NCI-H2171 (cell line): ENCODE results near the gene SCAF4.

Experiments used
- DNase-seq: peaks from one replicate; lab custom pipeline; 2025; lab: John Stamatoyannopoulos, UW

The SCAF4 gene

DNA sequence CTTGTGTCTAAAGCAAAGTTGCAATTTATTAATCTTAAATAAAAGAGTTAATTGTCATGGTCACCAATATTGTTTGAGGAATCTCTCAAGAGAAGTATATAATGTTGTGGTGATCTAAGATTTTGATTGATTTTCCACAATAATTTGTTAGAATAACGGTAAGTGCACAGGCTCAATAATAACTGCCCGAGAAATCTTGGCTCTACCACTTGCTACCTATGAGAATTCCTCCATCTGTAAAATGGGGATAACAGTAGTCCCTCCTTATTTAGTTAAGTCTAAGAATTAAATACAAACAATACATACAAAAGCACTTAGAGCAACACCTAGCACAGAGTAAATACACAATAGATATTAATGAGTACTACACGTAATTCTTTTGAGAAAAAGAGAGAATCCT, 18.8 kb downstream of the SCAF4 start:
- DNase-seq = no peak

DNA sequence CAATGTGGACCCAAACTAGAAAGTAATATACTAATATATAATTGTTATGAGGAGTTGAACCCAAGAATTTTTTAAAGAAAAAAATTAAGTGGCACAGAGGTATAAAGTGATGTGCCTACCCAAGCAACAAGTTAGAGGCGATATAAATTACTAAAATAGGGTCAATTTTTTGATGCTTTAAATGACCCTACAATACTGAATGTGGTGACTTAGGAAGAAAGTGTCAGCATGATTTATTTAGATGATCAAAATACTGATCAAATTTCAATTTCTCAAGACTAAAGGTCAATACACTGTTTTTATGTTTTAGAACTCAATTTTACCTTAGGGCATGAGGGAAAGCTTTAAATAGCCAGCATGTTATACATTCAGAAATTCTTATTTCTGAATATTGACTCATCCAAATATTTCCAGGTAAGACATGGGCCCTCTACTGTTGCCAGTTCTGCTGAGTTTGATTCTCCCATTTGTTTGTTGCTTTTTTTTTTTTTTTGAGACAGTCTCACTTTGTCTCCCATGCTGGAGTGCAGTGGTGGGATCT, 20.1 kb downstream of the SCAF4 start:
- no peak for DNase-seq

DNA sequence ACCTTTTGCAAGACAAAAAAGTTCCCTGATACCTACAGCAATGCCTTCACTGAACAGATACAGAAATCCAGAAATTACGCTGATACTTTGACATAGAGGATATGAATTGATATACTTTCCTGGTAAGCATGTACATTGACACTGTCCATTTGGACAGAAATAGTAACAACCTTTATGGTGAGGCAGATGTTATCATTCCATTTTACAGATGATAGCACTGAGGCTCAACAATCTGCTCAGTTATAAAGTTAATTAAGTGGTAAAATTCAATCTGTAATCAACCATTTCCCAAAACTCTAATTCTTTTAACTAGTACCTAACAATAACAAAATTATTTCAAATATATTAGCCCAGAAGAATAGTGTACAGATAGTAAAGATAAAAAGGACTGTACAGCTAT, 20.6 kb downstream of the SCAF4 start:
- DNase-seq = no peak

DNA sequence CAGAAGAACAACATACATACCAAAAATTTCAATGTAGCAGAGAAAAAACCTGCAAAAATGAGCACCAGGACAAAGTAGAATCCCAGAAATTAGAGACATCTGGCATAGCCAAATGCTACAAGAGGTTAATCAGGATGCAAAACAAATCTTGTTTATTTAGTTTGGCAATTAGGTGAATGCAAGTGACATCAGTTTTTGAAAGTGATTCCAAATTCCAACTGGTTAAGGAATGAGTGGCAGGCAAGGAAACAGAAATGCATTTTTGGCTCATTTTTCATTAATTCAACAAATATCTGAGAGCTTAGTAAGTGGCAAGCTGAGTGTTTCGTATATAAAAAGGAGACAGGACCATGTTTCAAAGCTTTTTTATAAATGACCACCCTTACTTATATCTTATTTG, 21.3 kb downstream of the SCAF4 start:
- DNase-seq = no peak

DNA sequence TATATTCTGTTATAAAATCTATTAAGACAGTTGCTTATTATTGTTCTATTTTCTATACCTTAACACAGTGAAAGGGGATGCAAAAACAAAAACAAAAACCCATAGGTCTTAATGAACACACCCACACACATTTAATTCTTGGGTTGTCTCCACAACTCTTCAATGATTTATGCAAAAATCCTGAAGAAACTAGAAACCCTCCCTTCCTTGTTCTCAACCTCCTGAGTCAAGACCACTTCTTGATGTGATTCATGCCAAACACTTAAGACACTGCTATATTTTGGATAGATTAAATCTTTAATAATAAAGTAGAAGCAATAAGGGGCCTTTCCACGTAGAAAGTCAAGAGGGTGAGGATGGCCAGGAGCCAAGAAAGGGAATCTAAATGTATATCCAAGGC, 23.4 kb downstream of the SCAF4 start:
- no peak for DNase-seq

DNA sequence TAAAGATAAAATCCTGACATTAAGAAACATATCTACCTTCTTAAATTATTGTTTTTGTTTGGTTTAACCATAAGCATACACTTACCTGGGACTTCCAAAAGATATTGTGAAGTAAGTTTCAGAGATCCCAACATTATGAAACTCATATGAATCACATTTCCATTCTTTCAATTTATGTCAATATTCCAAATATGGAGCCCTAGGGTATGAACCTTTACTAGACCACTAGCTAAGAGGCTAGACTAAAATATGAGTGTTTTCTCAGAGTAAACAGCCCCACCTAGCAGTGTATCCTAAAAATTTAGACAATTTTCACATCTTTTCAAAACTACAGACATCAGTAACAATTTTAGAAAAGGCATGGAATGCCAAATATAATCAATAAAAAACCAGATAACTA, 24.4 kb downstream of the SCAF4 start:
- no peak for DNase-seq

DNA sequence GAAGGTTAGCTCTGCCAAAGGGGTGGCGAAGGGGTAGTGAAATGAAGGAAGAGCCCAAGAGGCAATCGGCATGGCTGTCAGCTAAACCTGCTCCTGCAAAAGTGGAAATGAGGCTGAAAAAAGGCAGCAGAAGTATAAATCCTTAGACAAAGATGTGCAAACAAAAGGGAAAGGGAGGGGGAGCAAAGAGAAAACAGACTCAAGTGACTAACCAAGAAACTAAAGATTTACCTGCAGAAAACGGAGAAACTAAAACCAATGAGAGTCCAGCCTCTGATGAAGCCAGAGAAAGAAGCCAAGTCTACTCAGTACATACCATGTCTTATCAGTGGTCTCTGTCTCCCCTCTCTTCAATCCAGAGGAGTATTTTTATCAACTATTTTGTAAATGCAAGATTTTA, 25.4 kb downstream of the SCAF4 start:
- no peak for DNase-seq

DNA sequence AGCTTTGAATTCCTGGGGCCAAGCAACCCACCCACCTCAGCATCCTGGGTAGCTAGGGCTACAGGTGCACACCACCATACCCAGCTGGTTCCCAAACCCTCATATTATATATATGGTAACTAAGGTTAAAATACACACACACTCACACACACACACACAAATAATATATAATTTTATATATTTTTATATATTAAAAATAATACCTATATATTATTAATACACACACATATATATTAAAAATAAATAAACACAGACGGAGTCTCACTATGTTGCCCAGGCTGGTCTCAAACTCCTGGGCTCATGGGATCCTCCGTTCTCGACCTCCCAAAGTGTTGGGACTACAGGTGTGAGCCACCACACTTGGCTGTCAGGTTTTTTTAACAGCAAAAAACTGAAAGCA, 31.9 kb downstream of the SCAF4 start:
- no peak for DNase-seq

DNA sequence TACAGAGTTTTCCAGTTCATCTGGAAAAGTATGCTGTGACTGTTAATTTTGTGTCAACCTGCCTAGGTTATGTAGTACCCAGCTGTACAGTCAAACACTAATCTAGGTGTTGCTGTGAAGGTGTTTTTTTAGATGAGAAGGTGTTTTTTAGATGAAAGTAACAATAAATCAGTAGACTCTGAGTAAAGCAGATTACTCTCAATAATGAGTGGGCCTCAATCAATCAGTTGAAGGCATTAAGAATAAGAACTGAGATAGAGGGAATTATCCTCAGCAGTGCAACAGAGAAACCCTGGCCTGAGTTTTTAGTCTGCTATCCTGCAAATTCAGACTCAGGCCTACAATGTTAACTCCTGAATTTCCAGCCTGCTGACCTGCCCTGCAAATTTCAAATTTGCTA, 33.5 kb downstream of the SCAF4 start:
- no peak for DNase-seq

DNA sequence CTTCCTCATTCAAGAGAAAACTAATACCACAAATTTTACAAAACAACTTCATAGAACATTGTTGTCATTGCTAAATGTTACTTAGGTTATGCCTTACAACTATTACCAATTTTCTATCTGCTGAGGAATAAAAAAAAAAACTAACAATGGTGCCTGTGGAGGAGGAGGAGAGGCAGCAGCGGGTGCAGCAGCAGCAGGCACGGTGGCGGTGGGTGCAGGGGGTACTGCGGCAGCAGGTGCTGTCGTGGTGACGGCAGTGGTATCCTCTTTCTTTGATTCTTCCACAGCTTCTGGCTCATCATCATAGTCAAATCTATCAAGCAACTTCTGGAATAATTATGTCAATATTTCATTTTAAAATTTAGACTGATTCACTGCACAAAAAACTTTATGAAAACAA, 35.5 kb downstream of the SCAF4 start:
- DNase-seq = no peak

DNA sequence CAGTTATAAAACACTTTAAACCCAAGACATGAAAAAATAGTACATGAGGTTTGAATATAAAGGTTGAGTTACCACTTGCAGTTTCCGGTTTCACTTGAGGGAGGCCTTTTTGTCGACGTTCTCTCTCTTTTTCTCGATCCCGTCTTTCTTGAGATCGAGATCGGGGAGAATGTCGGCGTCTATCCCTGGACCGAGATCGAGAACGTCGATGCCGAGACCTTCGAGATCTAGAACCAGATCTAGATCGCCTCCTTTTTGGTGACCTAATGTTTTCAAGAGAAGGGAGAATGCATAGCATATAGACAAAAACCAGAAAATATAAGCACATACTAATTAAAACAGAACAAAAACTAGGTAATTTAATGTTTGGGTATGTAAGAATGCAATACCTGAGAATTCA, 38.7 kb downstream of the SCAF4 start:
- DNase-seq = no peak

DNA sequence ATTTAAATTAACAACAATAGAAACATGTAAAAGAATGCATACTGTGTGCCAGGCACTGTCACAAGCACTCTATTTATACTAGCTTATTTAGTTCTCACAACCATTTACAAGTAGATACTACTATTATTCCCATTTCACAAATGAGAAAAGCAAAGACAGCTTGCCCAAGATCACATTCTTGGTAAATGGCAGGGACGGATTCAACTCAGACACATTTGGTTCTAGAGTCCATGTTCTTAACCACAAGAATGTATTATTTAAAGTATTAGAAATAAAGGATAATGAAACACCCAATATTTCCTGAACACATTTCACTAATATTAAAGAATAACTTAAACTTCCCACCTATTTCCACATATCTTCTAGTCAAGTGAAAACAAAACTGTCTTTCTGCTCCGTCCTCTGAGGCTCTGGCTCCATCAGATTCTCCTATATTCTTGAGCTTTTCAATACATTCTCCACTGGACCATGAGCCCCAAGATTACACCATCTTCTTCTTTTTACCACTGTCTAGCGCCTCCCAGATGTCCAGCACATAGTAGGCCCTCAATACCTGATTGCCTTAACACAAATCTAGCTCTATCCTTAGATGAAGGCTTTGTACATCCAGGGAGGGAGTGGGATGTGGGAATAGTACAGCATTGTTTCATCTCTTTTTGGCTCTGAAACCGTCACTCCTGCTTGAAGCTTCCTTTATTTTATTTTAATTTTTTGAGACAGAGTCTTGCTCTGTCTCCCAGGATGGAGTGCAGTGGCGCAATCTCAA, 43.1 kb downstream of the SCAF4 start:
- no peak for DNase-seq

DNA sequence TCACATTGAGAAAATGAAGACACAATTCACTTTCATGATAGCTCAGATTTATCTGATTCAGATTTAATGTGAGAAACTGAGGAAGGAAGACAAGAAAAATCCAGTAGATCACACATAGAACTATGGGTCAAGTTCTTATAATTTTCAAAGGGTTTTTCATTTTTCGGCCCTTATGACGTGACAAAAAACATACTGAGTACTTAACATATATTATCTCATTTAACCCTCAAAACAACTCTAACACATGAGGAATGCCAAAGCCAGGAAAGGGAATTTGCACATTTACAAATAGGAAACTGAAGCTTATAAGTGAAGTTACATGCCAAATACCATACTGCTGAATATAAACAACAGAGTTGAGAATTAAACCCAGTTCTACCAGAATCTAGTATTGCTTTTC, 44.8 kb downstream of the SCAF4 start:
- no peak for DNase-seq

DNA sequence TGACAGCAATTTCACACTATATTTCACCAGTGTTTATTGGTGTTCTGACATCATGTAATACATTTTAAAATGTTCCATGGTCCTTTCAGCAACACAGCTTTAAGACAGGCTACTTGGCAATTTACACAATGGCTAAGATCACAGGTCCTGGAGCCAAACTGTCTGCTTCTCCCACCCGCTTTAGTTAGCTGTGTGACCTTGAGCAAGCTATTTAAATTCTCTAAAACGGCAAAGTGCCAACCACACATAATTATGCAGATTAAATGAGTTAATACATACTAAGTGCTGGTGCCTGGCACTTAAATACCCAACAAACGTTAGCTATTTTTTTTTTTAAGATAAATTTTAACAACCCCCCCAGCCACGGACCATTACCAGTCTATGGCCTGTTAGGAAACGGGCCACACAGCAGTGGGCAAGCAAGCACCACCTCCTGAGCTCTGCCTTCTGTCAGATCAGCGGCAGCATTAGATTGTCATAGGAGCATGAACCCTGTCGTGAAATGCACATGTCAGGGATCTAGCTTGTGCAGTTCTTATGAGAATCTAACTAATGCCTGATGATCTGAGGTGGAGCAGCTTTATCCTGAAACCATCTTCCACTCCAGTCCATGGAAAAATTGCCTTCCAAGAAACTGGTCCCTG, 45.5 kb downstream of the SCAF4 start:
- DNase-seq = no peak

DNA sequence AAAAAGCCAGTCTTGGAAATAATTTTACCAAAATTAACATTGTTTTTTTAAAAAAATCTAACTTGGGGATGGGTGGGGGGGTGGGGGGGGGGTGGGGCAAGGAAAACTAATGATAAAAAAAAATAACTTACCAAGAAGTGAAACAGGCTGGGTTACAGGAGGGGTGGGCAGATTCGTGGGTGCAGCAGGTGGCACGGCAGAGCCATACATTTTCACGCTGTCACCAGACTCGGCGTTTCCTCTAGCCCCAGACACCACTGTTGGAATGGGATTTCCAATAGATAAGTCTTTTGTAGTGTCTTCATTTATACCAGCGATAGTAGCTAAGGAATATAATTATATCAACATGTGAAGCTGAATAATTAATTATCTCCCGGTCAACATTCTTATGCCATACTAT, 47.0 kb downstream of the SCAF4 start:
- no peak for DNase-seq

DNA sequence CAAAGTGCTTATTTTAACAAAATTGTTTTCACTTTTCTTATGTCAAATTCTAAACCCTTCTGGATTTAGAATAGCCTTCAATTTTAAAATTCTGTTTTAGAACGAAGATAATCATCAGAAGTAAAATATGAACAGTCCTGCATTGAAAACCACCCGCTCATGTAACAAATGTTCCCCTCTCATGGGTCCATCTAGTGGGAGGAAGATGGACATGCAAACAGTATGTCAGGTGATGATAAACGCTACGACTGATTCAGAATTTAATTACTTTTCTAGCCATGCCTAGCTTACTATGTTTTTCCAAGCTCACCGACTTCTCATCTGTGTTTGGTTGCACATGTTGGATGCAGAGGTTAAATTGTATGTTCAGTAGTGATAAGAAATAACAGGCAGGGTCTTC, 48.9 kb downstream of the SCAF4 start:
- no peak for DNase-seq

DNA sequence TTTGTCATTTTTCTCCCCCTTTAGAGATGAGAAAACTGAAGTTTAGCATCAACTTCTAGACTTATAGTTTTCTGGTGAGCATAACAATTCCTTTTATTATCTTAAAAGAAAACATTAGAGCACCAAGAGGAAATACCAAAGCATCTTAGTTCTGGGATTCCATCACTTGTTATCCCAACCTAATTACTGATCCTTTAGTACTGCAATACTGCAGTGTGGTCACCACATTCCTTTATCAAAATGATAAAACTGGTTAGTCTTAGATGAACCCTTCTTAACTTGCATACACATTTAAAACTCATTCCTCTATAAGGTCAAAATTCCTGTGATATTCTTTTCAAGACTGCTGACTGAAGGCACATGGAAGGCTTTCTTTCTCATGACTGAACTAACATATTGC, 49.3 kb downstream of the SCAF4 start:
- DNase-seq = no peak

DNA sequence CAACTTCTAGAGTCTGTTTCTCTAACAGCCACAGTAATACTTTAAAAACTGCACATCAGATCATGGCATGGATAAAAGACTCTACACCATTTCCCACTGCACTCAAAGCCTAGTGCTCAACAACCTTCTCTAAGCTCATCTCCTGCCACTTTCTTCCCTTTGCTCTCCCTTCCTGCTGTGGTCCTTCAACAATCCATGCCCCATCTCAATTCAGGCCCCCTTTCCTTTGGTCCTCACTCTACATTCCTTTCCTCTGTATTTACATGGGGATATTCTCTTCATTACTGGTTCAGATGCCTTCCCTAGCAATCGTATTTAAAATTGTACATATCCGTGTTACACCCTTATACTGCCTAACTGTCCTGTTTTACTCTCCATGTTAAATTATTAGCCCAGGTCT, 53.4 kb downstream of the SCAF4 start:
- DNase-seq = no peak

DNA sequence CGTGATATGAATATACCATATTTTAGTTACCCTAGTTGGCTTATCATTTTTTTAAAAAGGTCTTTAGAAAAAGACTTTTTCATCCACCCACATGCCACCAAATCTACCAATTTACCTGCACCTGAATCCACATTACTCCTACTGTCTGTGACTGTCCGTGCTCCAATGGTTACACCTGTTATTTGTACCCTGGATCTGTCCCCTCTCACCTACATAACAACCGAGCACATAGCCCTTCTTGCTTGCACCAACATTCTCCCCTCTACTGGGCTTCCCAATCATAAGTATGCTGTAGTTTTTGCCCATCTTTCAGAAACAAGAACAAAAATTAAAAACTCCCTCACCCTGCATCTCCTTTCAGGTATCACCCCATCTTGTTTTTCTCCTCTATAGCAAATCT, 54.9 kb downstream of the SCAF4 start:
- no peak for DNase-seq

DNA sequence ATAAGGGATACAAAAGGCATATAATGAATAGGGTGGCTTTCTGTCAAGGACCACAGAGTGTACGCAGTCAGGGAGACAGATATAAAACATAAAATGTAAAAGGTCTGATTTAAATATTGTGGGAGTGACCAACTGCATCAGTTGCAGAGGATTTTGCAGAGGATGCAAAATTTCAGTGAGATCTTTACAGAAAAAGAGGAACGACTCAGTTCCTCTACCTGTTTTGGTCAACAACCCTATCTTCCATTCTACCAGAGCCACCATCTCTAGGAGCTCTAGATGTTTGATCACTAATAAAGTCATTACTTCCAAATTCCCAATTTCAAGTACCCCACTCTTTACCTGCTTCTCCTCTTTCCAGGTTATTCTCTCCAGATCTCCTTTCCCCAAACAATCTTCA, 56.0 kb downstream of the SCAF4 start:
- no peak for DNase-seq

DNA sequence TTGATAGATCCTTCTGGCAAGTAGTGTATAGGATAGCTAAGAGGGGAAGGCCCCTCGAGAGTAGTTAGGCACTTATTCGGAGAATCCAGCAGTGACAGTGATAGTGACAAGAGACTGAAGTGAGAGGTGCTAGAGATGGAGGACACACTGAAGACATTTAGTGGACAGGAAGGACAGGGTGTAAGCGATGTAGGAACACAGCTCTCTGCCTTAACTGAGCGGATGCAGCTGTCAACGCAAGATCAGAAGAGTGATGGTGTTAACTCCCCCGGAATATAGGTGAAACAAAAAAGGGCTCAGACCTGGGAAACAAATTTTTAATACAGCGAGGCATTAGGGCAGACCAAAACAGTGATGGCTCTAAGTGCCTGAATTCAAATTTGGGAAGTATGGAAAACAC, 56.6 kb downstream of the SCAF4 start:
- no peak for DNase-seq

DNA sequence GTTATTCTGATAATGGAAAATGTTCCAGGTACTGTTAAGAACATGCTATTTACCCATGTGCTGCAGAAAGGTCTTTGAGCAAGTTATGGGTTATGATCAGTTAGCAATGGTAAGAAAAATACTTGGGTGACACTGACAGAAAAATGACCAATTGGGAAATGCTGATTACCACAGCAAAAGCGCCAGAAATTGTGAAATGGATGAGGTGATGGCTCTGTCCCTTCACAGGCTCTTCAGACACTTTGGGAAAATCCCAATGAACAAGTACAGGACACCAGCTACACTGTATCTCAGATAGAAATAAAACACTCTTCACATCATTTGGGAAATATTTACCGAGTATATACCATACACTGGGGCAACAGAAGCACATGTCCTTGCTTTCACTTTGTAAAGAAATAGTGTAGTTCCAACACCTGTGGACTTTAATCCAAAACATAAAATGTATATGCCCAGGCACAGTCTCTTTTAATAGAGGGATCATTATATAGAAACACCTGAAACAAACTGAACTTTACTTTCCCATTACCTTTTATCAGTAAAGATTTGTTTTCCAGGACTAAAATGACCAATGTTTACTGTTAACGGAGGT, 58.5 kb downstream of the SCAF4 start:
- no peak for DNase-seq

DNA sequence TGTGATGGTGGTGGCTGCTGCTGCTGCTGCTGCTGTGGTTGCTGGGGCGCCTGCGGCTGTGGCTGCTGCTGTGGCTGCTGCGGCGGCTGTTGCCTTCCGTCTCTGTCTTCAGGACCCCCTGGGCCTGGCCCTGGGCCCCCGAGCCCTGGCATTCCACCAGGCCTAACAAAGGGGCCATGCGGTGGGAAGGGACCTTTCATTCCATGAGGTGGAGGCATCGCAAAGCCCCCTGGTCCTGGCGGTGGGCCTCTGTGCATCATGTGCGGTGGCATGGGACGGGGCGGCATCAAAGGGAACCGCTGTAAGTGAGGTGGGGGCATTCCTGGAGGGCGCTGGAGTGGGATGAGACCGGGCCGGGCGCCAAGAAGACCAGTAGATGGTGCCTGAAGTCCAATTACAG, 60.0 kb downstream of the SCAF4 start:
- DNase-seq = no peak
